HCT116 (cell line): Measurements from ENCODE around the gene FERMT3. TPM values are rescaled to one million over a fixed set of nuclear protein-coding genes. Genes with fewer than 3 reads are reported as not detected.

ENCODE experiments used
- ATAC-seq: fragments of 200-7000 bp; cut with Tn5 transposase; 2 replicates; pipeline ENCODE4 v1.9.1; 2020; ENCODE audit warnings: mild to moderate bottlenecking, moderate library complexity
- BruUV-seq: library from RNA; stranded (reverse); fragments of 400-500 nt; replicated peaks from 2 replicates; lab custom pipeline; 2021; lab: Mats Ljungman, UMichigan
- CTCF ChIA-PET: fragments of 300-600 bp; sonication (Branson Sonifier 250); formaldehyde crosslinking; loops from one replicate; lab custom pipeline; 2021; ENCODE audit warnings: antibody characterized with exemption; lab: Charles Lee
- POLR2A ChIA-PET: fragments of 300-600, 350-600 bp; sonication (Branson Sonifier 250); formaldehyde crosslinking; loops from one replicate; lab custom pipeline; 2021; ENCODE audit warnings: antibody characterized with exemption; lab: Charles Lee
- RAD21 ChIA-PET, 2 experiments: fragments of 300-600 bp; sonication (Branson Sonifier 250); formaldehyde crosslinking; loops; one replicate each; lab custom pipeline; 2023; ENCODE audit warnings: low total read pairs in 2 of 2; ENCODE audit not compliant: uncharacterized antibody in 2 of 2, unreplicated experiment in 2 of 2, low non-redundant PET in 1 of 2; lab: Charles Lee
- DNase-seq: peaks from one replicate; pipeline ENCODE4 v3.0.0-alpha.2; 2010; ENCODE audit warnings: low read depth, low spot score
- H2AFZ ChIP-seq: fragments of 200-600 bp; shearing (Covaris generic), sonication (generic); 2 replicates; pipeline ENCODE4 v1.6.1; 2017; ENCODE audit warnings: low read depth, mixed run types, mixed read lengths, antibody characterized with exemption, low read length; ENCODE audit not compliant: poor library complexity, severe bottlenecking
- H3K27ac ChIP-seq: 2 replicates; pipeline ENCODE4 v1.5.1; 2012; ENCODE audit warnings: low read depth, low read length
- H3K27me3 ChIP-seq: fragments of 200-600 bp; sonication (generic); 2 replicates; pipeline ENCODE4 v1.6.1; 2016; ENCODE audit warnings: mixed run types, low read length, mixed read lengths; ENCODE audit not compliant: insufficient read depth
- H3K36me3 ChIP-seq, 2 experiments: fragments of 200-500 bp in 1 of 2; fragments of 200-600 bp in 1 of 2; sonication (Bioruptor generic) in 1 of 2; sonication (generic) in 1 of 2; 2 replicates each; pipeline versions ENCODE4 v1.5.1 to v1.6.1; 2014 to 2016; ENCODE audit warnings: low read length in 2 of 2, inconsistent platforms in 1 of 2, mixed read lengths in 1 of 2, mixed run types in 1 of 2; ENCODE audit not compliant: insufficient read depth in 2 of 2, control insufficient read depth in 1 of 2
- H3K4me1 ChIP-seq, 2 experiments: fragments of 200-600 bp in 1 of 2; sonication (generic) in 1 of 2; 2 replicates each; pipeline versions ENCODE4 v1.5.1 to v1.6.1; 2012 to 2017; ENCODE audit warnings: low read length in 2 of 2, inconsistent platforms in 1 of 2, mild to moderate bottlenecking in 1 of 2, mixed read lengths in 1 of 2, mixed run types in 1 of 2, moderate library complexity in 1 of 2; ENCODE audit not compliant: insufficient read depth in 2 of 2, control insufficient read depth in 1 of 2
- H3K4me2 ChIP-seq: fragments of 200-600 bp; sonication (generic); 2 replicates; pipeline ENCODE4 v1.6.1; 2017; ENCODE audit warnings: mixed run types, low read length, mixed read lengths
- H3K4me3 ChIP-seq, 2 experiments: fragments of 200-600 bp in 1 of 2; sonication (generic) in 1 of 2; replicated peaks in 1 of 2; 2 replicates each; pipeline ENCODE4 v1.5.1; 2011 to 2016; ENCODE audit warnings: low read length in 2 of 2, control low read depth in 1 of 2, low read depth in 1 of 2, mild to moderate bottlenecking in 1 of 2, mixed read lengths in 1 of 2, mixed run types in 1 of 2
- H3K79me2 ChIP-seq: fragments of 200-600 bp; sonication (generic); 2 replicates; pipeline ENCODE4 v1.6.1; 2017; ENCODE audit warnings: mild to moderate bottlenecking, mixed run types, low read length, moderate library complexity, mixed read lengths; ENCODE audit not compliant: insufficient read depth
- H3K9ac ChIP-seq: fragments of 200-600 bp; sonication (generic); 2 replicates; pipeline ENCODE4 v1.6.1; 2016; ENCODE audit warnings: low read length, mixed read lengths
- H3K9me2 ChIP-seq: fragments of 200-600 bp; sonication (generic), shearing (Covaris generic); 2 replicates; pipeline ENCODE4 v1.6.1; 2017; ENCODE audit warnings: mixed run types, mild to moderate bottlenecking, moderate library complexity; ENCODE audit not compliant: insufficient read depth
- H3K9me3 ChIP-seq, 2 experiments: fragments of 200-500 bp in 1 of 2; fragments of 200-600 bp in 1 of 2; sonication (Bioruptor generic) in 1 of 2; sonication (generic) in 1 of 2; 2 replicates each; pipeline ENCODE4 v1.6.1; 2014 to 2017; ENCODE audit warnings: low read length in 2 of 2, mixed read lengths in 2 of 2, inconsistent platforms in 1 of 2, low read depth in 1 of 2, mild to moderate bottlenecking in 1 of 2, mixed run types in 1 of 2, moderate library complexity in 1 of 2; ENCODE audit not compliant: control insufficient read depth in 1 of 2, insufficient read depth in 1 of 2
- H4K20me1 ChIP-seq: fragments of 200-600 bp; sonication (generic), shearing (Covaris generic); 2 replicates; pipeline ENCODE4 v1.6.1; 2017; ENCODE audit warnings: mixed run types, mild to moderate bottlenecking, moderate library complexity; ENCODE audit not compliant: insufficient read depth
- CBX3 ChIP-seq: IDR thresholded peaks from 2 replicates; pipeline ENCODE4 v1.6.1; 2012; ENCODE audit warnings: low read depth
- CEBPB ChIP-seq: IDR thresholded peaks from 2 replicates; pipeline ENCODE4 v1.6.1; 2012; ENCODE audit warnings: low read depth
- EGR1 ChIP-seq: IDR thresholded peaks from 2 replicates; pipeline ENCODE4 v1.6.1; 2012; ENCODE audit warnings: low read depth
- ELF1 ChIP-seq: IDR thresholded peaks from 2 replicates; pipeline ENCODE4 v1.6.1; 2012; ENCODE audit warnings: low read depth, borderline replicate concordance
- EZH2 ChIP-seq: fragments of 200-600 bp; sonication (generic); IDR thresholded peaks from 2 replicates; pipeline ENCODE4 v1.6.1; 2017; ENCODE audit warnings: antibody characterized with exemption, mixed run types
- EZH2phosphoT487 ChIP-seq: fragments of 200-600 bp; IDR thresholded peaks from 2 replicates; pipeline ENCODE4 v1.6.1; 2018; ENCODE audit warnings: antibody characterized with exemption, borderline replicate concordance
- JUND ChIP-seq: IDR thresholded peaks from 2 replicates; pipeline ENCODE4 v1.6.1; 2012
- MAX ChIP-seq: IDR thresholded peaks from 2 replicates; pipeline ENCODE4 v1.6.1; 2012
- POLR2A ChIP-seq: IDR thresholded peaks from 2 replicates; pipeline ENCODE4 v1.7.0; 2011; ENCODE audit warnings: borderline replicate concordance; ENCODE audit not compliant: insufficient read depth, insufficient read length; ENCODE audit errors: extremely low read depth
- POLR2AphosphoS5 ChIP-seq: IDR thresholded peaks from 2 replicates; pipeline ENCODE4 v1.6.1; 2011; ENCODE audit warnings: mild to moderate bottlenecking, low read depth, low read length, moderate library complexity
- RAD21 ChIP-seq: IDR thresholded peaks from 2 replicates; pipeline ENCODE4 v1.6.1; 2012; ENCODE audit warnings: low read depth, mild to moderate bottlenecking
- REST ChIP-seq: IDR thresholded peaks from 2 replicates; pipeline ENCODE4 v1.6.1; 2012; ENCODE audit warnings: low read depth
- SIN3A ChIP-seq: IDR thresholded peaks from 2 replicates; pipeline ENCODE4 v1.6.1; 2012; ENCODE audit warnings: low read depth
- SP1 ChIP-seq: IDR thresholded peaks from 2 replicates; pipeline ENCODE4 v1.6.1; 2012; ENCODE audit warnings: low read depth
- SRF ChIP-seq: IDR thresholded peaks from 2 replicates; pipeline ENCODE4 v1.6.1; 2012; ENCODE audit warnings: low read depth
- TCF7L2 ChIP-seq: IDR thresholded peaks from 2 replicates; pipeline ENCODE4 v1.7.0; 2011; ENCODE audit warnings: borderline replicate concordance, inconsistent platforms; ENCODE audit not compliant: insufficient read depth, insufficient read length; ENCODE audit errors: extremely low read depth
- ZBTB33 ChIP-seq: IDR thresholded peaks from 2 replicates; pipeline ENCODE4 v1.6.1; 2011; ENCODE audit warnings: mild to moderate bottlenecking, low read length, moderate library complexity; ENCODE audit not compliant: insufficient replicate concordance; ENCODE audit errors: extremely low read depth
- ZFX ChIP-seq: fragments of 450-650 bp; IDR thresholded peaks from 2 replicates; pipeline ENCODE4 v1.6.1; 2017
- intact Hi-C: fragments of 100-400 bp; cut with micrococcal nuclease; formaldehyde crosslinking; loops from 2 replicates; pipeline ENCODE4 v1.10.0; 2022
- total RNA-seq: library from RNA; stranded (reverse); gene quantifications from one replicate; pipeline ENCODE4 v1.2.1, GENCODE V29; 2021; ENCODE audit not compliant: unreplicated experiment

Gene FERMT3
- total RNA-seq, 1 experiment from 2014 or later = 4.3 TPM

GRCh38 chr11:64230985-64231365 is 24.5 kb downstream of the FERMT3 start:
- peak overlapping the region; percentile 99 for H3K4me2 ChIP-seq
- CTCF ChIA-PET = no interaction called here
- RAD21 ChIA-PET = no interaction called here
- ATAC-seq (no peak), DNase-seq (no peak)
- H3K27me3 ChIP-seq = no peaks in the 10 kb centered on the region
- POLR2A ChIA-PET = interaction anchor here (1.1 to 3.1 kb wide), 3 partner anchors 8 to 52 kb away, joined by 3 to 11 read pairs (median 4); partner anchors contain the start of gene FKBP2
- no peaks in the 10 kb centered on the region for H4K20me1 ChIP-seq
- no peaks in the 10 kb centered on the region for H3K9me2 ChIP-seq
- BruUV-seq = no TSS peak
- peak overlapping the region; percentile 88 for H3K9ac ChIP-seq
- H3K4me3 ChIP-seq = peak overlapping the region; percentile 71 to 89
- peaks cover 30 to 71% of the 10 kb centered on the region in 2 experiments for H3K4me1 ChIP-seq
- no peak for TF ChIP-seq SRF
- no peak for TF ChIP-seq POLR2AphosphoS5
- TF ChIP-seq ELF1 = no peak
- TF ChIP-seq ZBTB33 = no peak
- no peak for TF ChIP-seq CEBPB
- no peak for TF ChIP-seq EZH2phosphoT487
- TF ChIP-seq TCF7L2 = no peak
- TF ChIP-seq ZFX = no peak
- TF ChIP-seq EZH2 = no peak
- TF ChIP-seq CBX3 = no peak
- TF ChIP-seq SP1 = no peak
- TF ChIP-seq REST = no peak
- TF ChIP-seq SIN3A = no peak
- TF ChIP-seq MAX = no peak
- no peak for TF ChIP-seq RAD21
- no peak for TF ChIP-seq POLR2A
- TF ChIP-seq EGR1 = no peak
- TF ChIP-seq JUND = no peak
- no peaks in the 10 kb centered on the region for H3K36me3 ChIP-seq
- H3K9me3 ChIP-seq = no peaks in the 10 kb centered on the region
- no peak overlapping the region for H2AFZ ChIP-seq
- intact Hi-C loops = no loop called here
- peaks cover 20% of the 10 kb centered on the region for H3K79me2 ChIP-seq
- H3K27ac ChIP-seq = peak overlapping the region; percentile 61
